Measurements from ENCODE around the gene LSM10.

- TF ChIP-seq RAD21 (CRISPR knock-in tag; conservative IDR thresholded peaks at IDR 0.05 in 1 of 2, IDR thresholded peaks at IDR 0.05 in 1 of 2) (no peak), CBFB (CRISPR knock-in tag; IDR thresholded peaks at IDR 0.05) (no peak), ILF3 (IDR thresholded peaks at IDR 0.05; ENCODE audit: borderline replicate concordance) (no peak), POU5F1 (IDR thresholded peaks at IDR 0.05; ENCODE audit: borderline replicate concordance, low read depth, low read length, partially characterized antibody) (no peak), ZNF324 (CRISPR knock-in tag; IDR thresholded peaks at IDR 0.05) (no peak), ZBTB1 (CRISPR knock-in tag; IDR thresholded peaks at IDR 0.05; ENCODE audit: borderline replicate concordance, low read depth) (no peak), MAZ (CRISPR knock-in tag; conservative IDR thresholded peaks at IDR 0.05 in 1 of 2, IDR thresholded peaks at IDR 0.05 in 1 of 2) (no peak), BHLHE40 (IDR thresholded peaks at IDR 0.05; ENCODE audit: low read length) (no peak), KDM1A (IDR thresholded peaks at IDR 0.05) (no peak), GATAD2B (IDR thresholded peaks at IDR 0.05; ENCODE audit: borderline replicate concordance) (no peak)
- TF ChIP-seq, protein P1, sequence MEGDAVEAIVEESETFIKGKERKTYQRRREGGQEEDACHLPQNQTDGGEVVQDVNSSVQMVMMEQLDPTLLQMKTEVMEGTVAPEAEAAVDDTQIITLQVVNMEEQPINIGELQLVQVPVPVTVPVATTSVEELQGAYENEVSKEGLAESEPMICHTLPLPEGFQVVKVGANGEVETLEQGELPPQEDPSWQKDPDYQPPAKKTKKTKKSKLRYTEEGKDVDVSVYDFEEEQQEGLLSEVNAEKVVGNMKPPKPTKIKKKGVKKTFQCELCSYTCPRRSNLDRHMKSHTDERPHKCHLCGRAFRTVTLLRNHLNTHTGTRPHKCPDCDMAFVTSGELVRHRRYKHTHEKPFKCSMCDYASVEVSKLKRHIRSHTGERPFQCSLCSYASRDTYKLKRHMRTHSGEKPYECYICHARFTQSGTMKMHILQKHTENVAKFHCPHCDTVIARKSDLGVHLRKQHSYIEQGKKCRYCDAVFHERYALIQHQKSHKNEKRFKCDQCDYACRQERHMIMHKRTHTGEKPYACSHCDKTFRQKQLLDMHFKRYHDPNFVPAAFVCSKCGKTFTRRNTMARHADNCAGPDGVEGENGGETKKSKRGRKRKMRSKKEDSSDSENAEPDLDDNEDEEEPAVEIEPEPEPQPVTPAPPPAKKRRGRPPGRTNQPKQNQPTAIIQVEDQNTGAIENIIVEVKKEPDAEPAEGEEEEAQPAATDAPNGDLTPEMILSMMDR (IDR thresholded peaks at IDR 0.05 in 2 of 3, conservative IDR thresholded peaks at IDR 0.05 in 1 of 3; ENCODE audit: insufficient read depth in 2 of 3, low read depth in 1 of 3, low read length in 3 of 3): no peak
These were observed 39.1 kb downstream of the LSM10 start for GRCh38 chr1:36358514-36359084.

All from K562 (cell line).